HepG2 (cell line): ENCODE measurements around the gene TUBG1. TPM values are rescaled to one million over a fixed set of nuclear protein-coding genes. Genes with fewer than 3 reads are reported as not detected.
A peak's percentile ranks its signal among the peaks of the same experiment; 100 is the strongest.

ENCODE experiments used
- ARNTL ChIP-seq: sonication (generic); formaldehyde crosslinking; IDR thresholded peaks from 2 replicates; pipeline ENCODE4 v1.4.0; 2020; ENCODE audit warnings: mild to moderate bottlenecking, missing genetic modification reagents
- ATAD3A ChIP-seq: sonication (generic); formaldehyde crosslinking; IDR thresholded peaks from 2 replicates; pipeline ENCODE4 v1.4.0; 2020; ENCODE audit warnings: missing genetic modification reagents
- ATM ChIP-seq: fragments of 450-650 bp; IDR thresholded peaks from 2 replicates; pipeline ENCODE4 v1.7.1; 2017; ENCODE audit warnings: mild to moderate bottlenecking, borderline replicate concordance
- BCLAF1 ChIP-seq: fragments of 450-650 bp; IDR thresholded peaks from 2 replicates; pipeline ENCODE4 v1.6.1; 2017; ENCODE audit warnings: mild to moderate bottlenecking
- BHLHE40 ChIP-seq: IDR thresholded peaks from 2 replicates; pipeline ENCODE4 v1.6.1; 2011; ENCODE audit warnings: low read length, improper control_type of control experiment
- CEBPZ ChIP-seq: IDR thresholded peaks from 2 replicates; pipeline ENCODE4 v1.6.1; 2012; ENCODE audit warnings: low read length, improper control_type of control experiment
- HBP1 ChIP-seq: IDR thresholded peaks from 2 replicates; pipeline ENCODE4 v1.6.1; 2016; ENCODE audit warnings: low read depth, control low read depth
- HDAC2 ChIP-seq: sonication (generic); formaldehyde crosslinking; IDR thresholded peaks from 2 replicates; pipeline ENCODE4 v1.4.0; 2020; ENCODE audit warnings: missing genetic modification reagents
- HNRNPK ChIP-seq: fragments of 200-400 bp; formaldehyde crosslinking; IDR thresholded peaks from 2 replicates; pipeline ENCODE4 v1.6.1; 2018; ENCODE audit warnings: low read length, low read depth, moderate library complexity, mild to moderate bottlenecking; ENCODE audit not compliant: poor library complexity, severe bottlenecking
- LBX2 ChIP-seq: sonication (generic); formaldehyde crosslinking; IDR thresholded peaks from 2 replicates; pipeline ENCODE4 v1.5.0; 2020; ENCODE audit warnings: missing genetic modification reagents, mild to moderate bottlenecking, borderline replicate concordance
- PATZ1 ChIP-seq: sonication (generic); formaldehyde crosslinking; IDR thresholded peaks from 2 replicates; pipeline ENCODE4 v1.4.0; 2020; ENCODE audit warnings: missing genetic modification reagents
- POLR2AphosphoS5 ChIP-seq: IDR thresholded peaks from 2 replicates; pipeline ENCODE4 v1.6.1; 2012; ENCODE audit warnings: low read depth, low read length
- SKI ChIP-seq: fragments of 450-650 bp; IDR thresholded peaks from one replicate; pipeline ENCODE4 v1.6.1; 2018; ENCODE audit warnings: mild to moderate bottlenecking; ENCODE audit not compliant: partially characterized antibody
- TFAP4 ChIP-seq: sonication (generic); IDR thresholded peaks from 2 replicates; pipeline ENCODE4 v1.6.1; 2016; ENCODE audit warnings: low read depth, borderline replicate concordance
- ZNF101 ChIP-seq: sonication (generic); formaldehyde crosslinking; IDR thresholded peaks from 2 replicates; pipeline ENCODE4 v1.4.0; 2020; ENCODE audit warnings: mild to moderate bottlenecking, low read depth, missing genetic modification reagents, borderline replicate concordance
- ZNF543 ChIP-seq: sonication (generic); formaldehyde crosslinking; IDR thresholded peaks from 2 replicates; pipeline ENCODE4 v1.4.0; 2020; ENCODE audit warnings: mild to moderate bottlenecking, missing genetic modification reagents
- ZNF558 ChIP-seq: sonication (generic); formaldehyde crosslinking; IDR thresholded peaks from 2 replicates; pipeline ENCODE4 v1.9.0; 2022; ENCODE audit warnings: mild to moderate bottlenecking, missing genetic modification reagents, borderline replicate concordance
- polyA plus RNA-seq, 8 experiments: library from polyadenylated mRNA; depleted of rRNA in 3 of 8; stranded (reverse) in 7 of 8; unstranded in 1 of 8; fragments of >200 nt; fragmentation: Illumina TruSeq in 4 of 8; extraction: Trizol in 4 of 8; gene quantifications; 2 replicates each; pipeline versions ENCODE4 v1.2.1 to v1.2.3, GENCODE V29; 2011 to 2016; ENCODE audit warnings: low read depth in 4 of 8, missing spikeins in 1 of 8, mixed read lengths in 1 of 8; ENCODE audit not compliant: insufficient read depth in 1 of 8
- total RNA-seq, 5 experiments: library from RNA; depleted of rRNA; stranded (reverse); fragments of >200 nt; fragmentation: Illumina TruSeq; extraction: Trizol; gene quantifications; 2 replicates each; pipeline ENCODE4 v1.2.3, GENCODE V29; 2016; ENCODE audit warnings: low read depth in 1 of 5

TUBG1 gene
- total and polyA plus RNA-seq, 2 of the 13 experiments (the other 11 are each of a cell fraction or from before 2014, with no cell fraction given) = 74.1 to 137 TPM

GRCh38 chr17:42609182-42609813 lies at the start of gene TUBG1, which contains the start of gene RETREG3 (continued):
- TF ChIP-seq HBP1 (CRISPR knock-in tag) = peak; percentile 41; the same call in 1 of the 2 replicates
- no peak; the same call in 1 of the 2 replicates for TF ChIP-seq ARNTL (CRISPR knock-in tag)
- peak; percentile 69 for TF ChIP-seq HDAC2 (CRISPR knock-in tag)
- no peak for TF ChIP-seq ATAD3A (CRISPR knock-in tag)
- no peak for TF ChIP-seq HNRNPK
- TF ChIP-seq LBX2 (CRISPR knock-in tag) = no peak
- TF ChIP-seq POLR2AphosphoS5 = peak; percentile 92
- 0 out of 2 replicates have a peak, but pooled peaks have one; percentile 63 for TF ChIP-seq ZNF558 (CRISPR knock-in tag)
- no peak; the same call in 1 of the 2 replicates for TF ChIP-seq ZNF543
- no peak for TF ChIP-seq ZNF101 (CRISPR knock-in tag)
- no peak for TF ChIP-seq TFAP4
- no peak for TF ChIP-seq SKI
- no peak for TF ChIP-seq BCLAF1
- TF ChIP-seq PATZ1 (CRISPR knock-in tag) = peak; percentile 98
- TF ChIP-seq ATM = no peak
- no peak for TF ChIP-seq CEBPZ
- peak; percentile 49; the same call in 1 of the 2 replicates for TF ChIP-seq BHLHE40
